Endodermal cell (in vitro differentiated cells): ENCODE results near the gene SDSL. TPM values are rescaled to one million over a fixed set of nuclear protein-coding genes. Genes with fewer than 3 reads are reported as not detected.

Source experiments
- DNase-seq: peaks from one replicate; pipeline ENCODE4 v3.0.0-alpha.2; 2017
- H3K27ac ChIP-seq: 2 replicates; pipeline ENCODE4 v1.5.1; 2013; ENCODE audit warnings: mild to moderate bottlenecking, low read depth, low read length, moderate library complexity
- H3K27me3 ChIP-seq: 2 replicates; pipeline ENCODE4 v1.6.1; 2013; ENCODE audit warnings: mild to moderate bottlenecking, low read length, moderate library complexity; ENCODE audit not compliant: insufficient read depth, control insufficient read depth, poor library complexity, severe bottlenecking
- H3K36me3 ChIP-seq: 2 replicates; pipeline ENCODE4 v1.7.0; 2013; ENCODE audit warnings: mild to moderate bottlenecking, low read length, moderate library complexity; ENCODE audit not compliant: control insufficient read depth, insufficient read depth
- H3K4me1 ChIP-seq: one replicate; pipeline ENCODE4 v1.7.0; 2013; ENCODE audit warnings: low read length; ENCODE audit not compliant: control insufficient read depth, insufficient read depth
- H3K4me3 ChIP-seq: 2 replicates; pipeline ENCODE4 v1.5.1; 2013; ENCODE audit warnings: mild to moderate bottlenecking, low read length, moderate library complexity
- H3K9ac ChIP-seq: 2 replicates; pipeline ENCODE4 v1.6.1; 2013; ENCODE audit warnings: mild to moderate bottlenecking, low read length, moderate library complexity; ENCODE audit not compliant: poor library complexity, severe bottlenecking; ENCODE audit errors: extremely low read depth
- H3K9me3 ChIP-seq: 2 replicates; pipeline ENCODE4 v1.6.1; 2013; ENCODE audit warnings: mild to moderate bottlenecking, low read length, moderate library complexity; ENCODE audit not compliant: control insufficient read depth
- H3K27ac Mint-ChIP-seq: 2 replicates; pipeline ENCODE4 v1.8.0; 2020; ENCODE audit warnings: mixed read lengths
- H3K27me3 Mint-ChIP-seq: 2 replicates; pipeline ENCODE4 v1.8.0; 2021; ENCODE audit warnings: mild to moderate bottlenecking, mixed read lengths; ENCODE audit not compliant: insufficient read depth
- H3K36me3 Mint-ChIP-seq: 2 replicates; pipeline ENCODE4 v1.8.0; 2020; ENCODE audit warnings: low read depth, mixed read lengths
- H3K4me1 Mint-ChIP-seq: 2 replicates; pipeline ENCODE4 v1.8.0; 2020; ENCODE audit warnings: mixed read lengths
- H3K4me3 Mint-ChIP-seq: 2 replicates; pipeline ENCODE4 v1.8.0; 2020; ENCODE audit warnings: mild to moderate bottlenecking, moderate library complexity, mixed read lengths
- H3K9me3 Mint-ChIP-seq: 2 replicates; pipeline ENCODE4 v1.8.0; 2020; ENCODE audit warnings: mild to moderate bottlenecking, mixed read lengths
- WGBS, 2 experiments: methylation state at CpG; one replicate each; pipeline versions ENCODE4 v1.1.5 to v1.1.7; 2013; ENCODE audit warnings: missing lambda C conversion rate in 2 of 2, mixed read lengths in 1 of 2; ENCODE audit not compliant: insufficient coverage in 1 of 2, insufficient read length in 1 of 2; 5-methylcytosine and 5-hydroxymethylcytosine counted together
- total RNA-seq, 2 donors: library from RNA; stranded (reverse); fragmentation: NEBNext Ultra II Directional in 1 of 2; extraction: Animal tissue kit (Norgen Biotek cat#: 25700) in 1 of 2; gene quantifications; 2 replicates in 1 of 2; 3 replicates in 1 of 2; pipeline ENCODE4 v1.2.1, GENCODE V29; 2021
- TF ChIP-seq, protein P1 (sequence below): fragments of 200-600 bp; sonication (generic); conservative IDR thresholded peaks from 2 replicates; pipeline ENCODE4 v1.5.0; 2021; ENCODE audit warnings: antibody characterized with exemption, mild to moderate bottlenecking

The SDSL gene
- total RNA-seq, 2 donors from 2014 or later: 2.4 to 5.7 TPM

DNA sequence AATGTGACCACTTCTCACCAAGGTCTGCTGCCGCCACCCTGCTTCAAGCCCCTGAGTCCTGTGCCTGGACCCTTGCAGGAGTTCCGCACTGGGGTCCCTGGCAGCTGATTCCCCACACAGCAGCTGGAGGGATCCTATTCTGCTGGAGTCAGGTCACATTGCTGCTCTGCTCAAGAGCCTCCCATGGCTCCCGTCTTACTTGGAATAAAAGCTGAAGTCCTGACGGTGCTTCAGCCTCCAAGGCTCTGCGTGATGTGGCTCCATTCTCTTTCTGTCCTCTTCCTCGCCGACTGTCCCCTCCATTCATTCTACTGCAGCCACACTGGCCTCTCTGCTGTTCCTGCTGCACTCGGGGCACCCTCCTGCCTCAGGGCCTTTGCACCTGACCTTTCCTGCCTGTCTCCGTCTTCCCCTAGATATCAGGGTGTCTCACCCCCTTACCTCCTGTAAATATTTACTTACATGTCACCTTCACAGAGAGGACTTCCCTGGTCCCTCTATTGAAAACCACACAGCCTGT, 7.6 kb upstream of the SDSL start:
- Histone ChIP-seq H3K9me3 (no peaks in the 10 kb centered on the region), H3K4me1 (peaks cover 8% of the 10 kb centered on the region), H3K27ac (no peak overlapping the region), H3K9ac (no peak overlapping the region), H3K27me3 (no peaks in the 10 kb centered on the region), H3K36me3 (no peaks in the 10 kb centered on the region), H3K4me3 (no peak overlapping the region)
- Mint-ChIP-seq H3K27ac (peak overlapping the region; percentile 27), H3K4me1 (peaks cover 9% of the 10 kb centered on the region), H3K27me3 (no peaks in the 10 kb centered on the region), H3K36me3 (no peaks in the 10 kb centered on the region), H3K9me3 (no peaks in the 10 kb centered on the region), H3K4me3 (no peak overlapping the region)
- DNase-seq: no peak
- WGBS, 2 experiments: 92 to 98% methylated on average over 7 to 9 of the region's 9 CpGs
- TF ChIP-seq, protein P1, sequence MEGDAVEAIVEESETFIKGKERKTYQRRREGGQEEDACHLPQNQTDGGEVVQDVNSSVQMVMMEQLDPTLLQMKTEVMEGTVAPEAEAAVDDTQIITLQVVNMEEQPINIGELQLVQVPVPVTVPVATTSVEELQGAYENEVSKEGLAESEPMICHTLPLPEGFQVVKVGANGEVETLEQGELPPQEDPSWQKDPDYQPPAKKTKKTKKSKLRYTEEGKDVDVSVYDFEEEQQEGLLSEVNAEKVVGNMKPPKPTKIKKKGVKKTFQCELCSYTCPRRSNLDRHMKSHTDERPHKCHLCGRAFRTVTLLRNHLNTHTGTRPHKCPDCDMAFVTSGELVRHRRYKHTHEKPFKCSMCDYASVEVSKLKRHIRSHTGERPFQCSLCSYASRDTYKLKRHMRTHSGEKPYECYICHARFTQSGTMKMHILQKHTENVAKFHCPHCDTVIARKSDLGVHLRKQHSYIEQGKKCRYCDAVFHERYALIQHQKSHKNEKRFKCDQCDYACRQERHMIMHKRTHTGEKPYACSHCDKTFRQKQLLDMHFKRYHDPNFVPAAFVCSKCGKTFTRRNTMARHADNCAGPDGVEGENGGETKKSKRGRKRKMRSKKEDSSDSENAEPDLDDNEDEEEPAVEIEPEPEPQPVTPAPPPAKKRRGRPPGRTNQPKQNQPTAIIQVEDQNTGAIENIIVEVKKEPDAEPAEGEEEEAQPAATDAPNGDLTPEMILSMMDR: no peak

DNA sequence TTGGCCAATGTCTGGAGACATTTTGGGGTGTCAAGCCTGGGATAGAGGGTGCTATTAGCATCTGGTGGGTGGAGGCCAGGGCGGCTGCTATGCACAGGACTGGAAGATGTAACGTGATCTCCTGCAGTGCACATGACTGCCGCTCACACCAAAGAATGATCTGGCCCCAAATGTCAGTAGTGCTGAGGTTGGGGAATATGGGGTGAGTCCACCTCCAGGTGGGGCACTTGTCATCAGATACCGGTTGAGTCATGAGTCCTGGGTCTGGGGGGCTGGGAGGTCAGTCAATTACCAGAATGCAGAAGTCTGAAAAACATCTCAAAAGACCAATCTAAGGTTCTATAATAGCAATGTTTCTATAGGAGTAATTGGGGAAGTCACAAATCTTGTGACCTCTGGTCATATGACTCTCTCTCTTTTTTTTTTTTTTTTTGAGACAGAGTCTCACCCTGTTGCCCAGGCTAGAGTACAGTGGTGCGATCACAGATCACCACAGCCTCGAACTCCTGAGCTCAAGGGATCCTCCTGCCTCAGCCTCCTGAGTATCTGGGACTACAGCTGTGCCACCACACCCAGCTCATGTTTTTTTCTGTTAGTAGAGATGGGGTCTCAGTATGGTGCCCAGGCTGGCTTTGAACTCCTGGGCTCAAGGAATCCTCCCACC, 6.0 kb upstream of the SDSL start:
- Mint-ChIP-seq H3K9me3 (no peaks in the 10 kb centered on the region), H3K36me3 (no peaks in the 10 kb centered on the region), H3K27me3 (no peaks in the 10 kb centered on the region), H3K4me1 (peaks cover 9% of the 10 kb centered on the region), H3K4me3 (no peak overlapping the region), H3K27ac (no peak overlapping the region)
- Histone ChIP-seq H3K4me3 (no peak overlapping the region), H3K9me3 (no peaks in the 10 kb centered on the region), H3K27me3 (no peaks in the 10 kb centered on the region), H3K36me3 (no peaks in the 10 kb centered on the region), H3K4me1 (peaks cover 8% of the 10 kb centered on the region), H3K9ac (no peak overlapping the region), H3K27ac (no peak overlapping the region)
- DNase-seq: no peak
- 86 to 100% methylated on average over 2 to 6 of the region's 6 CpGs for WGBS, 2 experiments
- TF ChIP-seq, protein P1: no peak

DNA sequence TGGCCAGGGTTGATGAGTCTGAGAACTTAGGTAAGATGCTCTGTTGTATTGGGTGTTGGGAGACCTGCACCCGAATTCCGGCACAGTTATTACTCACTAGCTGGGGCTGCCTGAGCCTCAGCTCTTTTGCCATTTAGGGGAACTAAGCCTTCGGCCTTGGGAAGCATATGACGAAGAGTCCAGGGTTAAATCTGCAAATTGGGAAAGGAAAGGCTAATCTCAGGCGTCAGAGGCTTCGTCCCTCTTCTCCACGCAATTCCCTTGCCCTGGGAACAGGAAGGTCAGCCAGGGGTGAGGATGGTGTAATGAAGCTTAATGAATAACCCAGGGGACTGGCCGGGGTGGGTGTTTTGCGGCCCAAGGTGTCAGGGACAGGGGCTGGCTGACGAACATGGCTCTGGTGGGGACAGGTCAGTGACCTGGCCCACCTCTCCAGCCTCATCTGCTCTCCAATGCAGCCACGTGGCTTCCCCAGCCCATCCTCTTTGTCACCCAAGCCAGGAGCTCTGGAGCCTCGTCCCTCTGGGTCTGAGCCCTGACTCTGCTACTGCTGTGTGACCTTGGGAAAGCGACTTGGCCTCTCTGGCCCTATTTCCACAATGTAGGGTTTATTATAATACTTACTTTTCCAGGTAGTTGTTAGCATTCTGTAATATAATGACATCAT, 3.8 kb upstream of the SDSL start:
- Histone ChIP-seq H3K36me3 (no peaks in the 10 kb centered on the region), H3K9ac (no peak overlapping the region), H3K4me3 (no peak overlapping the region), H3K4me1 (peaks cover 11% of the 10 kb centered on the region), H3K9me3 (no peaks in the 10 kb centered on the region), H3K27ac (no peak overlapping the region), H3K27me3 (no peaks in the 10 kb centered on the region)
- DNase-seq: peak; percentile 53
- Mint-ChIP-seq H3K4me3 (no peak overlapping the region), H3K27ac (no peak overlapping the region), H3K4me1 (peaks cover 15% of the 10 kb centered on the region), H3K27me3 (no peaks in the 10 kb centered on the region), H3K9me3 (no peaks in the 10 kb centered on the region), H3K36me3 (no peaks in the 10 kb centered on the region)
- 84 to 91% methylated on average over 8 to 13 of the region's 13 CpGs for whole genome bisulfite sequencing, 2 experiments
- TF ChIP-seq, protein P1: no peak
